Spleen (tissue), 11 donors: ENCODE measurements around the gene PXMP4. TPM values are rescaled to one million over a fixed set of nuclear protein-coding genes. Genes with fewer than 3 reads are reported as not detected.

Experiments
- DNase-seq: peaks from one replicate; pipeline ENCODE4 v3.0.0-alpha.2; 2020
- H3K27ac ChIP-seq, 8 donors: fragments of 200-600 bp; sonication (generic) in 7 of 8; 1 replicate in 4 of 8; 2 replicates in 4 of 8; pipeline versions ENCODE4 v1.5.0 to v1.8.0; 2016 to 2021; ENCODE audit warnings: inconsistent platforms in 4 of 8, mild to moderate bottlenecking in 4 of 8, moderate library complexity in 1 of 8
- H3K27me3 ChIP-seq, 7 donors: fragments of 200-600 bp; sonication (generic) in 6 of 7; replicated peaks in 1 of 7; 1 replicate in 4 of 7; 2 replicates in 3 of 7; pipeline versions ENCODE4 v1.5.0 to v1.8.0; 2016 to 2021; ENCODE audit warnings: inconsistent platforms in 3 of 7, mild to moderate bottlenecking in 1 of 7
- H3K36me3 ChIP-seq, 6 donors: fragments of 200-600 bp; sonication (generic) in 5 of 6; 1 replicate in 4 of 6; 2 replicates in 2 of 6; pipeline versions ENCODE4 v1.5.0 to v1.8.0; 2016 to 2021; ENCODE audit warnings: inconsistent platforms in 2 of 6
- H3K4me1 ChIP-seq, 6 donors: fragments of 200-600 bp; sonication (generic) in 5 of 6; 1 replicate in 3 of 6; 2 replicates in 3 of 6; pipeline versions ENCODE4 v1.5.0 to v1.8.0; 2016 to 2021; ENCODE audit warnings: inconsistent platforms in 3 of 6
- H3K4me3 ChIP-seq, 8 donors: fragments of 200-600 bp; sonication (generic) in 7 of 8; 1 replicate in 4 of 8; 2 replicates in 4 of 8; pipeline versions ENCODE4 v1.5.0 to v1.8.0; 2016 to 2021; ENCODE audit warnings: inconsistent platforms in 4 of 8, mild to moderate bottlenecking in 4 of 8, moderate library complexity in 2 of 8
- H3K9me3 ChIP-seq, 8 donors: fragments of 200-600 bp; sonication (generic) in 7 of 8; 1 replicate in 4 of 8; 2 replicates in 4 of 8; pipeline versions ENCODE4 v1.5.0 to v1.8.0; 2016 to 2021; ENCODE audit warnings: inconsistent platforms in 4 of 8
- POLR2A ChIP-seq, 3 donors: fragments of 450-650 bp; IDR thresholded peaks; one replicate each; pipeline ENCODE4 v1.5.1; 2017; ENCODE audit warnings: antibody characterized with exemption in 3 of 3, mild to moderate bottlenecking in 1 of 3
- POLR2AphosphoS5 ChIP-seq, 3 donors: sonication (generic); formaldehyde crosslinking; IDR thresholded peaks; one replicate each; pipeline ENCODE4 v1.5.1; 2017; ENCODE audit warnings: antibody characterized with exemption in 3 of 3
- WGBS, 5 donors: extraction: QIAGEN DNeasy Blood & Tissue Kit in 3 of 5; methylation state at CpG; one replicate each; pipeline versions ENCODE4 v1.1.5 to v1.1.7; 2013 to 2018; 5-methylcytosine and 5-hydroxymethylcytosine counted together
- intact Hi-C: fragments of 100-400 bp; cut with DNase I; formaldehyde crosslinking; loops from one replicate; pipeline ENCODE4 v1.15.0; 2023; ENCODE audit warnings: low total_unique reads
- polyA plus RNA-seq, 3 donors: library from polyadenylated mRNA; stranded (reverse); fragments of 200-250 nt; gene quantifications; one replicate each; pipeline ENCODE4 v1.2.1, GENCODE V29; 2013
- total RNA-seq, 7 donors: library from RNA; depleted of rRNA in 3 of 7; stranded (reverse); fragments of >200 nt in 3 of 7; fragmentation: NEBNext Ultra II Directional in 4 of 7; extraction: Animal tissue kit (Norgen Biotek cat#: 25700) in 4 of 7; gene quantifications; one replicate each; pipeline versions ENCODE4 v1.1.0 to v1.2.1, GENCODE V29; 2016 to 2021
- TF ChIP-seq, protein P1 (sequence below), 11 experiments: fragments of 200-600 bp in 7 of 11; fragments of 450-650 bp in 4 of 11; sonication (generic) in 4 of 11; IDR thresholded peaks in 8 of 11; conservative IDR thresholded peaks in 3 of 11; 1 replicate in 7 of 11; 2 replicates in 4 of 11; pipeline versions ENCODE4 v1.4.0 to v1.8.0; 2016 to 2021; ENCODE audit warnings: antibody characterized with exemption in 11 of 11, inconsistent platforms in 4 of 11, mild to moderate bottlenecking in 1 of 11
- donor health status: healthy with polysubstance abuse.
- donor health status: DM: no; HTN: no; CAD: no; lungs with moderate emphysema.
- donor health status: DM: no; HTN: no; CAD: no.
- donor health status: Bipolar disorder and iron deficiency.
- donor health status: healthy.
- donor health status: DM: no; HTN: no; CAD: no.
- donor health status: DM: yes; HTN: yes; CAD: no.

The PXMP4 gene
- total and polyA plus RNA-seq, 10 donors = 2.1 to 14.4 (median 6.9) TPM

DNA sequence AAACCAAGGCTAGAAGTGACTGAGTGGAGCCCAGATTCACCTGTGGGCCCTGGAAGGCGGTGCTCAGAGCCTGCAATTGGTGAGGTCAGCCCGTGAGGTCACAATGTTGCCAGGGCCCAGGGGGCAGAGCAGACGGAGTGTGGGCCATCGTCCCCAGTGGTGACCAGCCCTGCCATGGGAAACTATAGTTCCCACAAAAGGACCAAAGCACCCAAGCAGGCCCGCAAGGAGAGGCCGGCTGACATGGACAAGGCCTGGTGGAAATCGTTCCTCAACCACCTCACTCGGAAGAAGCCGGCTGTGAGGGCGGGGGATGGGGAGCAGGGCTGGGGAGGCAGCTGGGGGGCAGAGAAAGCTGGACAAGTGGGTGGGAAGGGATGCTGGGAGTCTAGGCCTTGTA lies 57.9 kb downstream of the PXMP4 start, which contains the start of gene C20orf144:
TSS of gene C20orf144 (plus strand) at position 156 of the 400 bp plus-strand sequence. CDS start at position 175, 19 bp downstream.
- peaks cover 0 to 46% (median 32%) of the 10 kb centered on the region in 6 donors for H3K4me1 ChIP-seq
- peak within 1 kb of the TSS; percentile 88 to 96 (median 92) for H3K27ac ChIP-seq
- intact Hi-C loops = no loop called here
- peaks cover 0 to 31% (median 8%) of the 10 kb centered on the region in 6 donors for H3K36me3 ChIP-seq
- H3K9me3 ChIP-seq = no peaks in the 10 kb centered on the region
- no peak for TF ChIP-seq POLR2AphosphoS5 (IDR thresholded peaks at IDR 0.05)
- TF ChIP-seq POLR2A (IDR thresholded peaks at IDR 0.05) = no peak
- TF ChIP-seq, protein P1, sequence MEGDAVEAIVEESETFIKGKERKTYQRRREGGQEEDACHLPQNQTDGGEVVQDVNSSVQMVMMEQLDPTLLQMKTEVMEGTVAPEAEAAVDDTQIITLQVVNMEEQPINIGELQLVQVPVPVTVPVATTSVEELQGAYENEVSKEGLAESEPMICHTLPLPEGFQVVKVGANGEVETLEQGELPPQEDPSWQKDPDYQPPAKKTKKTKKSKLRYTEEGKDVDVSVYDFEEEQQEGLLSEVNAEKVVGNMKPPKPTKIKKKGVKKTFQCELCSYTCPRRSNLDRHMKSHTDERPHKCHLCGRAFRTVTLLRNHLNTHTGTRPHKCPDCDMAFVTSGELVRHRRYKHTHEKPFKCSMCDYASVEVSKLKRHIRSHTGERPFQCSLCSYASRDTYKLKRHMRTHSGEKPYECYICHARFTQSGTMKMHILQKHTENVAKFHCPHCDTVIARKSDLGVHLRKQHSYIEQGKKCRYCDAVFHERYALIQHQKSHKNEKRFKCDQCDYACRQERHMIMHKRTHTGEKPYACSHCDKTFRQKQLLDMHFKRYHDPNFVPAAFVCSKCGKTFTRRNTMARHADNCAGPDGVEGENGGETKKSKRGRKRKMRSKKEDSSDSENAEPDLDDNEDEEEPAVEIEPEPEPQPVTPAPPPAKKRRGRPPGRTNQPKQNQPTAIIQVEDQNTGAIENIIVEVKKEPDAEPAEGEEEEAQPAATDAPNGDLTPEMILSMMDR (IDR thresholded peaks at IDR 0.05 in 8 of 11, conservative IDR thresholded peaks at IDR 0.05 in 3 of 11) = no peak
- DNase-seq = no peak
- no peaks in the 10 kb centered on the region for H3K27me3 ChIP-seq
- H3K4me3 ChIP-seq = peak within 1 kb of the TSS; percentile 65 to 93 (median 71)
- WGBS, 5 donors = 90 to 97% (median 96%) methylated on average over 10 of the region's 10 CpGs

DNA sequence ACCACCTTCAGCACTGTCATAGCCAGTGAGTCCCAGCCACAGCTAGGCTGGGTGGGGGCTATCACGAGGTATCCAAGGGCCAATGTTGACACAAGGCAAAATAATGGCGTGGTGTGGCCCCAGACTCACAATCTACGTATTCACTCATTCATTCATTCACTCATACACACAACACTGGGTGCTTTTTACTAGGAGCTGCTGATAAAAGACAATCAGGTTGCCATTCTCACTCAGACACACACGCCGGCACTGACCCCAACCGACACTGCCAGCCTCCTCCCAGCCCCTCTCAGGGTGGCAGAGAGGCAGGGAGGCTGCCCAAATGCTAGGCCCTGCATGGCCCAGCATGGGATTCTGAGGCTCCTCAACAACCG lies 59.4 kb downstream of the PXMP4 start:
- intact Hi-C loops = no loop called here
- Histone ChIP-seq H3K9me3 (no peaks in the 10 kb centered on the region), H3K27ac (no peak overlapping the region), H3K4me3 (no peak overlapping the region), H3K27me3 (no peaks in the 10 kb centered on the region), H3K4me1 (peaks cover 0 to 31% (median 21%) of the 10 kb centered on the region in 6 donors), H3K36me3 (peaks cover 0 to 39% (median 8%) of the 10 kb centered on the region in 6 donors)
- DNase-seq = no peak
- WGBS, 5 donors = 90 to 96% (median 90%) methylated on average over 7 of the region's 7 CpGs
- TF ChIP-seq POLR2AphosphoS5 (IDR thresholded peaks at IDR 0.05) (peak in 1 of 3 donors; percentile 2), POLR2A (IDR thresholded peaks at IDR 0.05) (no peak)

DNA sequence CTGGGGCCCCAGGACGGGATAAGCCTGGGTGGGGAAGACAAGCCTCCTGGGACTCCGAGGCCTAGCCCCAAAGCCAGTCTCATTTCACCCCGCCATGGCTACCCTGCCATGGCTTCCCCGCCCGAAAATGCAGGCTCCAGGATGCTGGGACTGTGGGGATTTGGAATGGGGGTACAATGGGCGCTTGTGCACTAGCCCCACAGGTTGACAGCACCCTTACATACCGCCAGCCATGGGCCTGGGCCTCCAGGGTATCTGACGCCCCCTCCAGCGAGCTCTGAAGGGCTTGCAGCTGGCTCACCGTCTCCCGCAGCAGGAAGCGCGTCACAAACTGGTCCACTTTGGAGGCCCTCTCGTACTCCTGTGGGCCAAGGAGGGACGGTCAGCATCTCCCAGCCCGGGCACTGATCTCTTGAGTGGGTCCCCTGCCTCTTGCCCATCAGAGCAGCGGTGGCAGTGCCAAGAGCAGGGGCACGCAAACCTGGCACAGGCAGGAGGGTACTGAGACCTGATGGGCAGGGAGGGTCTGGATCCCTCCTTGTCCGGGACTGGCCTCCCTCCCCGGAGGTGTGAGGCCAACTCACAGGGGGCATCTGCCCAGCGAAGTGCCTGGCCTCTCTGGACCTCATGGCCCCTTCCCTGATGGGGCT lies 60.0 kb downstream of the PXMP4 start:
- Histone ChIP-seq H3K4me3 (no peak overlapping the region), H3K27ac (no peak overlapping the region), H3K36me3 (peaks cover 0 to 39% (median 8%) of the 10 kb centered on the region in 6 donors), H3K27me3 (no peaks in the 10 kb centered on the region), H3K4me1 (peaks cover 0 to 28% (median 21%) of the 10 kb centered on the region in 6 donors), H3K9me3 (no peaks in the 10 kb centered on the region)
- TF ChIP-seq POLR2A (IDR thresholded peaks at IDR 0.05) = no peak
- TF ChIP-seq, protein P1 (IDR thresholded peaks at IDR 0.05 in 8 of 11, conservative IDR thresholded peaks at IDR 0.05 in 3 of 11) = no peak
- TF ChIP-seq POLR2AphosphoS5 (IDR thresholded peaks at IDR 0.05) = peak in 1 of 3 donors; percentile 7
- 88 to 97% (median 93%) methylated on average over 12 to 21 of the region's 21 CpGs for WGBS, 5 donors
- DNase-seq = no peak
- intact Hi-C loops = no loop called here

DNA sequence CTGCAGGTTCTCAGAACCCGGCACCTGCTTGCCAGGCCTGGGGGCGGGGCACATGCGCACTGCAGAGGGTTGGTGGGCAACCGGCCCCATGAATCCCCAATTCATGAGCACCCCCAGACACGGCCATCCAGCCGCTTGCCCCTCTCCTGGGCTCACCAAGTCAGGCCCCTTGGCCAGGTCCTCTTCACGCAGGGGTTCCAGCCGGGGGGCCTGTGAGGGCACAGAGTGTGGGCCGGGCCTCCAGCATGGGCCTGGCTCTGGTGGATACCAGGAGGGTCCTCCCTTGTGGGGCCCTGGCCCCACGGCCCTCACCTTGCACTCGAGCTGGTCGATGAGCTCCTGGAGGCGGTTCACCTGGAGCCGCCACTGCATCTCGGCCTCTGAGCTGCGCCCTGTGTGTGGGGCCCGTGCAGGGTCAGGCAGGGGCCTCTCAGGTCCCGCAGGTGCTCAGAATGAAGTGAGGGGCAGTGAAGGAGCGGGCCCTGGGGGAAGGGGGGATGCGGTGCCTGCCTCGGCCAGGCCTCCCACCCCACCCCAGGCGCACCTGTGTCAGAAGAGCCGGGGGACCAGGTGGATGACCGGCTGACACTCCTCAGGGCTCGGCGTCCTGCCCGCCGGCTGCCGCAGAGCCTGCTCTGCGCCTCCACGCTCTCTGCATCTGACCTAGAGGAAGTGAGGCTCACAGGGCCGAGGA lies 60.6 kb downstream of the PXMP4 start:
- WGBS, 5 donors = 94 to 97% (median 95%) methylated on average over 11 to 32 of the region's 32 CpGs
- TF ChIP-seq, protein P1 (IDR thresholded peaks at IDR 0.05 in 8 of 11, conservative IDR thresholded peaks at IDR 0.05 in 3 of 11) = no peak
- TF ChIP-seq POLR2A (IDR thresholded peaks at IDR 0.05) (no peak), POLR2AphosphoS5 (IDR thresholded peaks at IDR 0.05) (no peak)
- Histone ChIP-seq H3K9me3 (no peaks in the 10 kb centered on the region), H3K27me3 (no peaks in the 10 kb centered on the region), H3K4me1 (peaks cover 0 to 22% (median 17%) of the 10 kb centered on the region in 6 donors), H3K36me3 (peaks cover 0 to 39% (median 8%) of the 10 kb centered on the region in 6 donors), H3K27ac (no peak overlapping the region), H3K4me3 (no peak overlapping the region)
- intact Hi-C loops = no loop called here
- peak; percentile 69 for DNase-seq
